Thymus (tissue), 11 donors: ENCODE results near the gene CST11. TPM values are rescaled to one million over a fixed set of nuclear protein-coding genes. Genes with fewer than 3 reads are reported as not detected.

Source experiments
- DNase-seq, 9 donors: peaks; one replicate each; pipeline ENCODE4 v3.0.0-alpha.2; 2013; ENCODE audit warnings: low spot score in 9 of 9, low read depth in 6 of 9, missing footprints in 1 of 9
- H3K27ac ChIP-seq, 2 donors: one replicate each; pipeline ENCODE4 v1.5.1; 2013; ENCODE audit warnings: control low read depth in 1 of 2, low read depth in 1 of 2, low read length in 1 of 2, mild to moderate bottlenecking in 1 of 2, moderate library complexity in 1 of 2
- H3K27me3 ChIP-seq, 2 donors: one replicate each; pipeline ENCODE4 v1.5.1; 2013; ENCODE audit warnings: low read length in 1 of 2; ENCODE audit not compliant: control insufficient read depth in 2 of 2, insufficient read depth in 1 of 2
- H3K36me3 ChIP-seq, 2 donors: one replicate each; pipeline ENCODE4 v1.5.1; 2013; ENCODE audit warnings: low read length in 1 of 2, mild to moderate bottlenecking in 1 of 2, moderate library complexity in 1 of 2; ENCODE audit not compliant: control insufficient read depth in 2 of 2, insufficient read depth in 2 of 2
- H3K4me1 ChIP-seq, 2 donors: one replicate each; pipeline ENCODE4 v1.5.1; 2013; ENCODE audit warnings: low read length in 2 of 2; ENCODE audit not compliant: control insufficient read depth in 2 of 2, insufficient read depth in 2 of 2
- H3K4me3 ChIP-seq, 2 donors: one replicate each; pipeline ENCODE4 v1.5.1; 2013; ENCODE audit warnings: low read length in 2 of 2, control low read depth in 1 of 2, mild to moderate bottlenecking in 1 of 2
- H3K9me3 ChIP-seq, 2 donors: one replicate each; pipeline ENCODE4 v1.5.1; 2013; ENCODE audit warnings: low read length in 1 of 2, mild to moderate bottlenecking in 1 of 2; ENCODE audit not compliant: control insufficient read depth in 2 of 2, insufficient read depth in 1 of 2
- WGBS: extraction: QIAGEN DNeasy Blood & Tissue Kit; methylation state at CpG from one replicate; pipeline ENCODE4 v1.1.7; 2013; 5-methylcytosine and 5-hydroxymethylcytosine counted together
- polyA plus RNA-seq: library from polyadenylated mRNA; stranded (reverse); fragments of 200-250 nt; gene quantifications from one replicate; pipeline ENCODE4 v1.2.3, GENCODE V29; 2013
- total RNA-seq: library from RNA; stranded (reverse); fragments of 120-200 nt; gene quantifications from one replicate; pipeline ENCODE4 v1.2.4, GENCODE V29; 2013
- donor health status: healthy.

Gene CST11
- total and polyA plus RNA-seq, 2 donors, result 0.32 to 0.33 TPM

GRCh38 chr20:23459461-23460150 lies 6.9 kb upstream of the CST11 start:
- Histone ChIP-seq H3K4me1 (peaks cover 9 to 40% of the 10 kb centered on the region in 2 donors), H3K4me3 (no peak overlapping the region), H3K9me3 (peaks cover 0 to 12% of the 10 kb centered on the region in 2 donors), H3K36me3 (no peaks in the 10 kb centered on the region), H3K27me3 (no peaks in the 10 kb centered on the region), H3K27ac (no peak overlapping the region)
- no peak for DNase-seq
- 36% methylated on average over 3 of the region's 3 CpGs for WGBS

DNA sequence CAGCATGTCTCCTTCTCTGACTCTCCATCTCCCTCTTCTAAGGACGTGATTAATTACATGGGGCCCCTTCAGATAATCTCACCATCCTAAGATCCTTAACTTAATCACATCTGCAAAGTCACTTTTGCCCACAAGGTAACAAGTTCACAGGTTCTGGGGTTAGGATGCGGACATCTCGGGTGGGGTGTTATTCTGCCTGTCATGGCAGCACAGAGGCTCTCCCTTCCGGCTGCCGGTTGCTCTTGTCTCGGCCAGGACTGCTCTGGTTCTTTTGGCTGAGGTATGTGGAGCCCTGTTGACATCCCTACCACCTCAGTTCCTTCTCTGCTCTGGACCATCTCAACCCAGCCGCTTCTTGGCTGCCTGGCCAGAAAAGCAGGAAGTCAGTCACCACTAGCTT lies 4.2 kb upstream of the CST11 start:
- no peaks in the 10 kb centered on the region for H3K27me3 ChIP-seq
- 93% methylated on average over 7 of the region's 7 CpGs for WGBS
- H3K27ac ChIP-seq, result peak overlapping the region; percentile 46 to 90
- DNase-seq, result no peak
- H3K4me1 ChIP-seq, result peaks cover 9 to 44% of the 10 kb centered on the region in 2 donors
- no peak overlapping the region for H3K4me3 ChIP-seq
- H3K36me3 ChIP-seq, result no peaks in the 10 kb centered on the region
- H3K9me3 ChIP-seq, result peaks cover 0 to 11% of the 10 kb centered on the region in 2 donors

GRCh38 chr20:23456409-23456808 lies 3.7 kb upstream of the CST11 start:
- no peaks in the 10 kb centered on the region for H3K36me3 ChIP-seq
- H3K4me3 ChIP-seq, result no peak overlapping the region
- H3K27me3 ChIP-seq, result no peaks in the 10 kb centered on the region
- peak overlapping the region; percentile 46 to 90 for H3K27ac ChIP-seq
- peaks cover 9 to 44% of the 10 kb centered on the region in 2 donors for H3K4me1 ChIP-seq
- H3K9me3 ChIP-seq, result peaks cover 0 to 11% of the 10 kb centered on the region in 2 donors
- 34% methylated on average over 3 of the region's 3 CpGs for WGBS
- peak in 5 of 9 donors; percentile 50 to 83 (median 65) for DNase-seq

GRCh38 chr20:23455639-23456038 lies 3.0 kb upstream of the CST11 start:
- H3K4me1 ChIP-seq, result peaks cover 9 to 42% of the 10 kb centered on the region in 2 donors
- no peaks in the 10 kb centered on the region for H3K27me3 ChIP-seq
- peak overlapping the region in 1 of 2 donors; percentile 90 for H3K27ac ChIP-seq
- DNase-seq, result peak in 3 of 9 donors; percentile 40 to 63 (median 48)
- H3K36me3 ChIP-seq, result no peaks in the 10 kb centered on the region
- no peak overlapping the region for H3K4me3 ChIP-seq
- WGBS, result 72% methylated on average over 7 of the region's 7 CpGs
- H3K9me3 ChIP-seq, result peaks cover 0 to 11% of the 10 kb centered on the region in 2 donors

- H3K4me3 ChIP-seq, result no peak overlapping the region
- H3K27me3 ChIP-seq, result no peaks in the 10 kb centered on the region
- H3K4me1 ChIP-seq, result peaks cover 9 to 47% of the 10 kb centered on the region in 2 donors
- H3K36me3 ChIP-seq, result no peaks in the 10 kb centered on the region
- WGBS, result 98% methylated on average over 1 of the region's 1 CpG
- peak overlapping the region in 1 of 2 donors; percentile 90 for H3K27ac ChIP-seq
- DNase-seq, result no peak
- H3K9me3 ChIP-seq, result peaks cover 0 to 11% of the 10 kb centered on the region in 2 donors
Observed at GRCh38 chr20:23454816-23455215, 2.1 kb upstream of the CST11 start.

DNA sequence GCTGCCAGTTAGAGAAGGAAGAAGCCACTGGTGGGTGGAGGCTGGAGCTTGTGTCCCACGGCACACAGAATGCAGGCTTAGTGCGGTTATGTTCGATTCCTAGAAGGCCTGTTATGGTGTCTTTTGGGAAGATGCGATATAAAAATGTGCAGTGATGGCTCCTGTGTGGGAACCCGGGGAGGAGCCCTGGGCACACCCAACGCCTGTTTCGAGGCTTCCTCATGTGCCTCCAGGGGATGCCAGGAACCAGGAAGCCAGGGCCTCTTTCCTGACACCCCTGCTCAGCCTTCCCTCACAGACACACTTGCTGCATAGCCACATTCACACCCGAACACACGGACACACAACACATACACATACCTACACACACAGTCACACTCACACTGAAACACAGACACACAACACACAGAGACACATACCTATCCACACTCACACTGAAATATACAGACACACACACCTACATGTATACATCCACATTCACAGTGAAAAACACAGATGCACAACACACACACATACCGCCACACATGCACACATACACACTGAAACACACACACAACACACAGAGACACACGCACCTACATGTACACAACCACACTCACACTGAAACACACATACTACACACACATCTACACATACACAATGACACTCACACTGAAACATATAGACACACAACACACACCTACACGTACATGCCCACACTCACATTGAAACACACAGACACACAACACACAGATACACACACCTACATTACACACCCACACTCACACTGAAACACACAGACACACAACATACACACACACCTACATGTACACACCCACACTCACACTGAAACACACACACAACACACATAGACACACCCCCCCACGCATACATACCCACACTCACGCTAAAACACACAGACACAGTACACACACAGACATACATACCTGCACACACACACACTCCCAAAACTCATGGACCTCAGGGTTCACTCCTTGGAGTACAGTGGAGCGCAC lies 1.2 kb upstream of the CST11 start:
- H3K36me3 ChIP-seq, result no peaks in the 10 kb centered on the region
- peaks cover 9 to 53% of the 10 kb centered on the region in 2 donors for H3K4me1 ChIP-seq
- no peak overlapping the region for H3K27ac ChIP-seq
- no peaks in the 10 kb centered on the region for H3K27me3 ChIP-seq
- 97% methylated on average over 15 of the region's 15 CpGs for WGBS
- DNase-seq, result no peak
- peaks cover 0 to 11% of the 10 kb centered on the region in 2 donors for H3K9me3 ChIP-seq
- no peak overlapping the region for H3K4me3 ChIP-seq

DNA sequence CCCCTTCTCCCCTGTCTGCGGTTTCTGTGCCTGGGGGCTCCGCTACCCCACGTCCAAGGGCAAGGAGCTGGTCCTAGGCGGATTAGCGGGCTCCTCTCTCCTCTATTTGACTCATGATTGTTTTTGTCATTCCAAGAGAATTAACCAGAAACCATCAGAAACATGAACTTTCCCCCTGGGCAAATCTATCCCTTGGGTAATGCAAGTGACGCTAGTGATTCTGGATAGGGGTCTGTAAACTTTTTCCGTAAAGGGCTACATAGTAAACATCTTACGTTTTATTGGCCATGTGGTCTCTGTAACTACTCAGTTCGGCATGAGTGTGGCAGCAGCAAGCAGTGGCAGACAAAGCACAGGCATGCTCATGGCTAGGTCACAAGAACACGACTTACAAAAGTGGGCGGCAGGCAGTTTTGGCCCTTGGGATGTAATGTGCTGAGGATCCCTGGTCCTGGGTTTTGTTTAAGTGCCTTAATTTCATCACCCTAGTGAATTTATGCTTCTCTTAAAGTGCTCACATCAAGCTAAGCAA lies 654 bp downstream of the CST11 start:
- DNase-seq, result no peak
- no peak overlapping the region for H3K27ac ChIP-seq
- no peaks in the 10 kb centered on the region for H3K36me3 ChIP-seq
- no peak overlapping the region for H3K4me3 ChIP-seq
- H3K4me1 ChIP-seq, result peaks cover 9 to 40% of the 10 kb centered on the region in 2 donors
- H3K27me3 ChIP-seq, result no peaks in the 10 kb centered on the region
- H3K9me3 ChIP-seq, result peaks cover 0 to 10% of the 10 kb centered on the region in 2 donors
- WGBS, result 97% methylated on average over 11 of the region's 11 CpGs

DNA sequence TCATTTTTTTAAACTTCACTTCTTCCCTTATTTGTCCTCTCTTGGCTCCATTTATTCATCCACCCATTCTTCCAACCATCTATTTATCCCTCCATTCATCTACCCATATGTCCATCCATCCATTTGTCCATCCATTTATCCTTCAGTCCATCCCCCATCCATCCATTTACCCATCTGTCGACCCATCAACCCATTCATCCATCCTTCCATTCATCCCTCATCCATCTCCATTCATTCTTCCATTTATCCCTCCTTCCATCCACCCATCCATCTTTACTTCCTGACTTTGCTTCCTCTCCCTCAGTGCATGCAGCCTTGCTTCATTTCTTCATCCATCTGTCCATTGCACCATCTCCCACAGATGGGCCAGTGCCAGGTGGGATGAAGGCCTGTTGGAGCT lies 1.8 kb downstream of the CST11 start:
- 95% methylated on average over 1 of the region's 1 CpG for WGBS
- H3K27ac ChIP-seq, result no peak overlapping the region
- H3K36me3 ChIP-seq, result no peaks in the 10 kb centered on the region
- H3K27me3 ChIP-seq, result no peaks in the 10 kb centered on the region
- DNase-seq, result no peak
- peaks cover 3 to 29% of the 10 kb centered on the region in 2 donors for H3K4me1 ChIP-seq
- H3K9me3 ChIP-seq, result peaks cover 0 to 3% of the 10 kb centered on the region in 2 donors
- no peak overlapping the region for H3K4me3 ChIP-seq
